KOPT-K1 (cell line): Measurements from ENCODE around the gene AGFG1.

ENCODE experiments used
- H3K27ac ChIP-seq: fragments of 200-600 bp; sonication (generic); 2 replicates; pipeline ENCODE4 v1.5.1; 2016; ENCODE audit warnings: antibody characterized with exemption, mild to moderate bottlenecking, low read depth, low read length; ENCODE audit not compliant: poor library complexity, severe bottlenecking
- H3K36me3 ChIP-seq: fragments of 200-600 bp; sonication (generic); 2 replicates; pipeline ENCODE4 v1.5.1; 2017; ENCODE audit warnings: antibody characterized with exemption, mild to moderate bottlenecking, low read length, moderate library complexity; ENCODE audit not compliant: insufficient read depth
- H3K9me3 ChIP-seq: fragments of 200-600 bp; sonication (generic); 2 replicates; pipeline ENCODE4 v1.5.1; 2017; ENCODE audit warnings: antibody characterized with exemption, low read length, mild to moderate bottlenecking; ENCODE audit not compliant: insufficient read depth, poor library complexity, severe bottlenecking

AGFG1 gene

GRCh38 chr2:227473122-227473461 lies 1.1 kb downstream of the AGFG1 start:
- no peaks in the 10 kb centered on the region for H3K9me3 ChIP-seq
- peak overlapping the region; percentile 35 for H3K27ac ChIP-seq
- no peaks in the 10 kb centered on the region for H3K36me3 ChIP-seq

- no peaks in the 10 kb centered on the region for H3K9me3 ChIP-seq
- no peak overlapping the region for H3K27ac ChIP-seq
- H3K36me3 ChIP-seq = no peaks in the 10 kb centered on the region
Observed at GRCh38 chr2:227473806-227474205, 1.9 kb downstream of the AGFG1 start.

- Histone ChIP-seq H3K9me3 (no peaks in the 10 kb centered on the region), H3K36me3 (no peaks in the 10 kb centered on the region), H3K27ac (no peak overlapping the region)
Observed at GRCh38 chr2:227474410-227474809, 2.5 kb downstream of the AGFG1 start.

GRCh38 chr2:227477291-227477690 lies 5.3 kb downstream of the AGFG1 start:
- Histone ChIP-seq H3K27ac (no peak overlapping the region), H3K9me3 (no peaks in the 10 kb centered on the region), H3K36me3 (no peaks in the 10 kb centered on the region)

- no peak overlapping the region for H3K27ac ChIP-seq
- no peaks in the 10 kb centered on the region for H3K36me3 ChIP-seq
- peaks cover 4% of the 10 kb centered on the region for H3K9me3 ChIP-seq
Observed at GRCh38 chr2:227479865-227480475, 8.0 kb downstream of the AGFG1 start.

GRCh38 chr2:227480528-227480927 lies 8.6 kb downstream of the AGFG1 start:
- Histone ChIP-seq H3K9me3 (peaks cover 9% of the 10 kb centered on the region), H3K36me3 (no peaks in the 10 kb centered on the region), H3K27ac (no peak overlapping the region)

GRCh38 chr2:227482638-227483340 lies 10.8 kb downstream of the AGFG1 start:
- H3K36me3 ChIP-seq = no peaks in the 10 kb centered on the region
- no peak overlapping the region for H3K27ac ChIP-seq
- H3K9me3 ChIP-seq = peaks cover 16% of the 10 kb centered on the region

- H3K27ac ChIP-seq = no peak overlapping the region
- H3K36me3 ChIP-seq = no peaks in the 10 kb centered on the region
- H3K9me3 ChIP-seq = peaks cover 16% of the 10 kb centered on the region
Observed at GRCh38 chr2:227485429-227485828, 13.5 kb downstream of the AGFG1 start.

- Histone ChIP-seq H3K9me3 (peaks cover 16% of the 10 kb centered on the region), H3K36me3 (no peaks in the 10 kb centered on the region), H3K27ac (no peak overlapping the region)
Observed at GRCh38 chr2:227486688-227487087, 14.7 kb downstream of the AGFG1 start.

- no peak overlapping the region for H3K27ac ChIP-seq
- peaks cover 16% of the 10 kb centered on the region for H3K9me3 ChIP-seq
- H3K36me3 ChIP-seq = peaks cover 2% of the 10 kb centered on the region
Observed at GRCh38 chr2:227488045-227488444, 16.1 kb downstream of the AGFG1 start.

GRCh38 chr2:227491386-227491785 lies 19.4 kb downstream of the AGFG1 start:
- H3K36me3 ChIP-seq = peaks cover 25% of the 10 kb centered on the region
- no peak overlapping the region for H3K27ac ChIP-seq
- H3K9me3 ChIP-seq = no peaks in the 10 kb centered on the region

GRCh38 chr2:227493524-227493923 lies 21.6 kb downstream of the AGFG1 start:
- Histone ChIP-seq H3K27ac (no peak overlapping the region), H3K36me3 (peaks cover 28% of the 10 kb centered on the region), H3K9me3 (no peaks in the 10 kb centered on the region)

GRCh38 chr2:227497158-227497557 lies 25.2 kb downstream of the AGFG1 start:
- Histone ChIP-seq H3K27ac (no peak overlapping the region), H3K36me3 (peaks cover 44% of the 10 kb centered on the region), H3K9me3 (no peaks in the 10 kb centered on the region)

- Histone ChIP-seq H3K9me3 (no peaks in the 10 kb centered on the region), H3K36me3 (peaks cover 26% of the 10 kb centered on the region), H3K27ac (no peak overlapping the region)
Observed at GRCh38 chr2:227499627-227500300, 27.8 kb downstream of the AGFG1 start.

- Histone ChIP-seq H3K36me3 (peaks cover 21% of the 10 kb centered on the region), H3K27ac (no peak overlapping the region), H3K9me3 (no peaks in the 10 kb centered on the region)
Observed at GRCh38 chr2:227500301-227500630, 28.3 kb downstream of the AGFG1 start.
